NCI-H345 (cell line): Measurements from ENCODE around the gene CCS.
"Not testable (repeated sequence)": the region's sequence is repeated elsewhere in the genome, so short reads cannot be mapped to it uniquely, and the experiment has no call there.

ENCODE experiments used
- DNase-seq: peaks from one replicate; lab custom pipeline; 2025; lab: John Stamatoyannopoulos, UW

Gene CCS

DNA sequence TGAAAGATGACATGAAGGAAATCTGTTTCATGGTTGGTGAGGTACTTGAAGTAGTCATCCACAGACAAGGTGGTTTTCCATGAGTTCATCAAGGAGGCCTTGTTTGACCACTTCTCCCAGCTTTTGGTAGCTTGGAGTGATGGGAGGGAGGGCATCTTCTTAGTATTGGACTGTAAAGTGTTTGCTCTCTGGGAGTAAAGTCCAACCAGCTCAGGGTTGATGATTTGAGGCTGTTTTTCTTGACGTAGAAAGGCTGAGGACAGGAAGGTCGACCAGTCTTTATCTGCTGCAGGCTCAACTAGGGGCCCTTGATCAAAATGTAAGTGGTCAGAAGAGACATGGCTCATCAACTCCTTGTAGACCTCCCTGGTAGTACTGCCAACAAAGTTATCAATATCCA, 1.8 kb upstream of the CCS start:
- DNase-seq = no peak

DNA sequence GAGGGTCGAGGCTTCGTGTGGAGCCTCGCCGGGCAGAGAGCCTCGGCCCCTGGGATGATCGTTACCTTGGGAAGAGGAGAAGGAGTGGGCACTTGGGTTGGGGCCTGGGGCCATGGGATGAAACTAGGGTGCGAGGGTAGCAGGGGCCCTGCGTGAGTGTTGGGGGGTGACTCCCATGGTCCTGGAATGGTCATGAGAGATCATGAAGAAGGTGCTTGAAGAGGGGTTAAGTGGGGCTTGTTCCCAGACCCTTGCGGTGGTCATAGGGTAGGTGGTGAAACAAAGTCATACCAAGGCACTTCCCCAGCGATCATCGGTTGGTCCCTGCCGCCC, 284 bp downstream of the CCS start:
- DNase-seq = no peak

DNA sequence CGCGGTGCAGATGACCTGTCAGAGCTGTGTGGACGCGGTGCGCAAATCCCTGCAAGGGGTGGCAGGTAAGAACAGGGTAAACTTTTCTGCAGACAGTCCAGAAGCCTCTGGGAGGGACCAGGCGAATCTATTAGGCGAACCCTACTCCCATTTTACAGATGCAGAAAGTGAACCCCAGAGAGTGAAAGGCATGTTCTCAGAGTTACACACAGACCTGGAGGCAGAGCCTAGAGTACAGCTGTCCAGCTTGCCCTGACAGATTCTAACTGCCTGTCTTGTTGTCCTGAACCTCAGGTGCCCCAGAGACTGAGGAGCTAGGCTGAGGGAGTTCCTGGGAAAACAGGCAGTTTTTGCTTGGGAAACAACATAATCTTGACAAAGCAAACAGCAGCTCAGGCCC, 665 bp downstream of the CCS start:
- no peak for DNase-seq

DNA sequence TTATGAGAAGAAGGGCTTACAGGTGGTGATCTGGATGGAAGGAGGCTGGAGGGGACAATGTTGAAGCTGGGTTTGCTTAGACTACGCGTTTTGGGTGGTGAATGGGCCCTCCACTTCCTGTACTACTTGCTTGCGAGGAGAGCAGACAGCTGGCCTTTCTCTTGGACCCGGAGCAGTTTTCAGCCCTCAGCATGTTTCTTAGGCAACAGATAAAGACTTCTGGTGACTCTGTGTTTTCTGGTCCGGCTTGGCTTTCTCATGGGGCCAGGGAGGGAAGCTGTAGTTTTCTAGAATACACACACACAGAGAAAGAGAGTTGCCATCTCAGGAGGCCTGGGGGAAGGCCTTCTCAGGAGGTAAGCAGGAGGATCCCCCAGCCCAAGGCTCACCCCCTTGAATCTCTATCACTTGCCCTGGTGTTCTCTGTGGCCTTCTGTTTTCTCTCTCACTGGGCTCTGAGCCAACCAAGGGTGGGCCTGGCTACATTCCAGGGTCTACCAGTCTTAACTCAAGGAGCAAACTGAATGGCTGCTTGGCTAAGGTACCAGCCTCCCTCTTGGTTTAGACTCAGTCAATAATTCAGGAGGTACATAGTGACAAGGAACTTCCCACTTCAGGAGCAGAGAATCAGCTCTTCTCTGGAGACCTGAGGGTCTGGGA, 2.4 kb downstream of the CCS start:
- DNase-seq = no peak

DNA sequence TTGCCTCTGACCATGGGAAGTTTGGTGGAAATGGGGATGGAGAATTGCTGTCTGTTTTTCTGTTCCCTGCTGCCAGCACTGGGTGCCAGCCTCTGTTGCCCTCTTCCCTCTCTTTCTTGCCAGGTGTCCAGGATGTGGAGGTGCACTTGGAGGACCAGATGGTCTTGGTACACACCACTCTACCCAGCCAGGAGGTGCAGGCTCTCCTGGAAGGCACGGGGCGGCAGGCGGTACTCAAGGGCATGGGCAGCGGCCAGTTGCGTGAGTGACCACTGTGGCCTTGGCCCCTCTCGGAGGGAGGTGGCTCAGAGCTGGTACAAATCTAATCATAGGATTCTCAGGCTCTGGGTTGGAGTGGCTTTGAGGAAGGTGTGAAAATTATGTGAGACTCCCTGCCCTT, 6.0 kb downstream of the CCS start:
- DNase-seq = no peak

DNA sequence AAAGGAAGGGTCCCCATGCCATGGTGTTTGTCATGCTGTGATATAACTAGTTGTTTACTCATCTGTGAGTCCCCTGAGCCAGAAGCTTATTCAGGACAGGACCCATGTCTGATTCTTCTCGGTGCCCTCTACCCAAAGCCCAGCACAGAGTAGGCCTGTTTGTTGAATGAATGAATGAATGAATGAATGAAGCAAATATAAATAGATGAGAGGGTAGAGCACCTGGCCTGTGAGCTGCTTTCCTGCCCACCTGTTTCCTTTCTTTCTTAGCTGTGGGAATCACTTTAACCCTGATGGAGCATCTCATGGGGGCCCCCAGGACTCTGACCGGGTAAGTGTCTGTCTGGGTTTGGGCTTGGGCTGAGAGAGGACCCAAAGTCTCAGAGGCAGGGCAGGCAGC, 7.2 kb downstream of the CCS start:
- no peak for DNase-seq

DNA sequence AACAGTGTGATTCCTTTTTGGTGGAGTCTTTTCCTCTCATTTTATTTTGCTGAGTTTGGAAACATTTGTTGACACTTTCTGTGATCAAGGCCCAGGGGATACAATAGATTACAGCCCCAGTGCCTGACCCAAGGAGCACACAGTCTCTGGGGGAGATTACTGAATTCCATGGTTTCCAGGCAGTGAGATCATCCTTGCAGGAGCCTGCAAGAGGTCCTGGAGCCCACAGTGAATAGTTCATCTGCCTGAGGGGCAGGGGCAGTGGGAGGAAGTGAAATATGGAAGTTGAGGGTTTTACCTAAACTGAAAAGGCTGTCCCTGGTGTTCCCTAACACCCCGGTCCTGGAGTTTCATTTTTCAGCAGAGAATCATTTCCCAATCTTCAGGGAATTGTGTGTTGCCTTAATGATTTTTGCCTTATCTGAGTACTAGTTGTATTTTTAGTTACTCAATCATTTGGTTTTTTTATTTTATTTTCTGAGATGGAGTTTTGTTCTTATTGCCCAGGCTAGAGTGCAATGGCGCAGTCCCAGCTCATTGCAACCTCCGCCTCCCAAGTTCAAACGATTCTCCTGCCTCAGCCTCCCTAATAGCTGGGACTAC, 7.7 kb downstream of the CCS start:
- DNase-seq = no peak

DNA sequence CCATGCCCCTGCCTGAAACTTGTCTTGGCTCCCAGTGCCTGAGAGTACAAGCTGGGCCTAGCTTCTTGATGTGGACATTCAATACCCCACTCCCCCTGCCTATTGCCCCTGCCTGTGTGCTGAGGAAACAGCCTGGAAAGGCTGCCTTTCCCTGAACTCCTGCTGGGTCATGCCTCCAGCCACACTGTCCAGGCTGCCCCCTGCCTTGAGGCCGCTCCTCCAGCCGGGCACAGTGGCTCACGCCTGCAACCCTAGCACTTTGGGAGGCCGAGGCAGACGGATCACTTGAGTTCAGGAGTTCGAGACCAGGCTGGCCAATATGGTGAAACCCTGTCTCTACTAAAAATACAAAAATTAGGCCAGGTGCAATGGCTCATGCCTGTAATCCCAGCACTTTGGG, 10.1 kb downstream of the CCS start:
- DNase-seq = no peak

DNA sequence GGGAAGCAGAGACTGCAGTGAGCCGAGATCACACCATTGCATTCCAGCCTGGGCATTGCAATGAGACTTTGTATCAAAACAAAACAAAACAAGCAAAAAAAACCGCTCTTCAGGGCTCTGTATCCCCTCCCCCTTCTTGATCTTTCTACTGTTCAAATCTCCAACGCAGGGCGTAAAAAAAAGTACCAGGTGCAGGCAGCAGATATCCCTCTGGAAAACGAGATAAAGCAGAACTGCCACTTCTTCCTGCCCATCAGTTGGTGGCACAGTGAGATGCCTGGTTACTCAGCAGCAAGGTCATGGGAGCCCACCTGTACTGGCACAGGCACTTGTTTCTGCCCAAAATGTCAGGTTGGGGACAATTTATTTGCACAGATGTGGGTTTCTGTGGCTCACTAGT, 11.2 kb downstream of the CCS start:
- DNase-seq = no peak

DNA sequence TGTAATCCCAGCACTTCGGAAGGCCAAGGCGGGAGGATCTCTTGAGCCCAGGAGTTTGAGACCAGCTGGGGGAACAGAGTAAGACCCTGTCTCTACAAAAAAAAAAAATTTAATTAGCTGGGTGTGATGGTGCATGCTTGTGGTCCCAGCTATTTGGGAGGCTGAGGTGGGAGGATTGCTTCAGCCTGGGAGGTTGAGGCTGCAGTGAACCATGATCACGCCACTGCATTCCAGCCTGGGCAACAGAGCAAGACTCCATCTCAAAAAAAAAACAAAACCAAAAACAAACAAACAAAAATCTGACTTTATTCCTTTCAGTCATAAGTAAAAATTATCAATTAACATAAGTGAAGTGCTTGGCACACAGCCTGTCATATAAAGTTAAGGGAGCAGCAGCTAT, 13.6 kb downstream of the CCS start:
- DNase-seq = not testable (repeated sequence)

DNA sequence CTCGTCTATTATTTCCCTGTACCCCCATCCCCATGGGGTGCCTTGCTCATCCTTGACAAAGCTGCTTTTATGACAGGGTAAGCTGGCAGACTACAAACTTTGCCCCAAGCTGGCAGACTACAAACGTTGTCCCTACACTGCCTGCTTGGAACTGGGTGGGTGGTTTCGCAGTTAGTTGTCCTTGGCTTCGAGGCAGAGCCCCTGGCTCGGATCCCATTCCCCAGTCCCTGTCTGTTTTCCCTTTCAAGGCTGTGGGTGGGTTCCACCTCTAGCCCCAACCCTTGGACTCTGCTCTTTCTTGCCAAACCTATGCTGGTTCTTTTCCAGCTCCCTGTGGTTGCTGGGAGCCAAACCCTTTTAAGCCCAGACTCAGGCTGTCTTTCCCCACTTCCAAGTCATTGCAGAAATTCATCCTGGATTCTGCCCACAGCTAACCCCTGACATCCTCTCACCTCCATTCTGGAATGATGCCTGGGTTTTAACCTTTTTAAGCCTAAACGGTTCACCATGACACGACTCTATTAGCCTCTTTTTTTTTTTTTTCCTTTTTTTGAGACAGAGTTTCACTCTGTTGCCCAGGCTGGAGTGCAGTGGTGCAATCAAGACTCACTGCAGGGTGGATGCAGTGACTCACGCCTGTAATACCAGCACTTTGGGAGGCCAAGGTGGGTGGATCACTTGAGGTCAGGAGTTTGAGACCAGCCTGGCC, 14.3 kb downstream of the CCS start:
- DNase-seq = no peak

DNA sequence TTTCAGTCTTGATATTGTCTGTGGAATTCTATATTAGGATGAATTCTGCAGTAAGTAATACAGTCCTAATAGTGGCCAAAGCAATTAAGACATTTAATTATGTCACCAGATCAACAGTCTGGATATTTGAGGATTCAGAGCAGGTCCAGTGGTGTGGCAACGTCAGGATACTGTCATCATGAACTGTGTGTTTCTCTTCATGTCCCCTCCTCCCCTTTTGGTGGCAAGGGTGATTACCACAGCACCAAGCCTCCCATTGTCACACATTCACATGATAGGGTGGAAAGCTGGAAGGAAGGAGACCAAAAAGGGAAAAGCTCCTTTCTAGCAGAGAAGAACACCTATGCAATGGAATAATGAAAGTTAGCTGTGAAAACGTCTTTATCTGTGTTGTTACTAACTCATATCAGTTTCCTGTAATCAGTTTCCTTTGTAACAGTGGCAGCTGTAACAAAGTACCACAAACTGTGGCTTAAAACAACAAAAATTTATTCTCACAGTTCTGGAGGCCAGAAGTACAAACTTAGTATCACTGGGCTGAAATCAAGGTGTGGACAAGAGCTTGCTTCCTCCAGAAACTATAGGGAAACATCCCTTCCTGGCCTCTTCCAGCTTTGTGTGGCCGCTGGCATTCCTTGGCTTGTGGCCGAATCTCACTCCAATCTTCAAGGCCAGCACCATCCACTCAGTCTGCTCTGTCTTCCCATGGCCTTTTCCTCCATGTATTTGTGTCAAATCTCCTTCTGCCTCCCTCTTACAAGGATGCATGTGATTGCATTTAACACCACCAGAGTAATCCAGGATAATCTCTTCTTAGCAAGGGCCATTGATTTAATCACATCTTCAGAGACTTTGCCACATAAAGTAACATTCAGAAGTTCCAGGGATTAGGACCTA, 17.0 kb downstream of the CCS start:
- DNase-seq = no peak

DNA sequence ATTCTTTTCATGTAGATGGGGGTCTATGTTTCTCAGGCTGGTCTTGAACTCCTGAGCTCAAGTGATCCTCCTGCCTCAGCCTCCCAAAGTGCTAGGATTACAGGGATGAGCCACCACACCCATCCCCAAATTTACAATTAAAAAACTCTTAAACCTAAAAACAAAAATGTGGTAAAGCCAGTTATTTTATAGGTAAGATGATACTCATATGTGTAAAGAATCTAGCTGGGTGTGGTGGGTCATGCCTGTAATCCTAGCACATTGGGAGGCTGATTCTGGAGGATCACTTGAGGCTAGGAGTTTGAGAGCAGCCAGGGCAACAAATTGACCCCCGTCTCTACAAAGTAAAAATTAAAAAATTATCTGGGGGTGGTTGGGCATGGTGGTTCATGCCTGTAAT, 19.5 kb downstream of the CCS start:
- no peak for DNase-seq

DNA sequence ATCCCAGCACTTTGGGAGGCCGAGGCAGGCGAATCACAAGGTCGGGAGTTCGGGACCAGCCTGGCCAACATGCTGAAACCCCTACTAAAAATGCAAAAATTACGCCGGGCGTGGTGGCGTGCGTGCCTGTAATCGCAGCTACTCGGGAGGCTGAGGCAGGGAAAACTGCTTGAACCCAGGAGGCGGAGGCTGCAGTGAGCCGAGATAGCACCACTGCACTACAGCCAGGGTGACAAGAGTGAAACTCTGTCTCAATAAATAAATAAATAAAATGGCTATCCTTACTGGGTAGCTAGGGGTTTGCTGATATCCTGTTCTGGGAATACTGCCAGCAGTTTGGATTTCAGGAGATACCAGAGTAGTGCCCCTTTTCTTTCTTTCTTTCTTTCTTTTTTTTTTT, 21.1 kb downstream of the CCS start:
- DNase-seq = no peak

DNA sequence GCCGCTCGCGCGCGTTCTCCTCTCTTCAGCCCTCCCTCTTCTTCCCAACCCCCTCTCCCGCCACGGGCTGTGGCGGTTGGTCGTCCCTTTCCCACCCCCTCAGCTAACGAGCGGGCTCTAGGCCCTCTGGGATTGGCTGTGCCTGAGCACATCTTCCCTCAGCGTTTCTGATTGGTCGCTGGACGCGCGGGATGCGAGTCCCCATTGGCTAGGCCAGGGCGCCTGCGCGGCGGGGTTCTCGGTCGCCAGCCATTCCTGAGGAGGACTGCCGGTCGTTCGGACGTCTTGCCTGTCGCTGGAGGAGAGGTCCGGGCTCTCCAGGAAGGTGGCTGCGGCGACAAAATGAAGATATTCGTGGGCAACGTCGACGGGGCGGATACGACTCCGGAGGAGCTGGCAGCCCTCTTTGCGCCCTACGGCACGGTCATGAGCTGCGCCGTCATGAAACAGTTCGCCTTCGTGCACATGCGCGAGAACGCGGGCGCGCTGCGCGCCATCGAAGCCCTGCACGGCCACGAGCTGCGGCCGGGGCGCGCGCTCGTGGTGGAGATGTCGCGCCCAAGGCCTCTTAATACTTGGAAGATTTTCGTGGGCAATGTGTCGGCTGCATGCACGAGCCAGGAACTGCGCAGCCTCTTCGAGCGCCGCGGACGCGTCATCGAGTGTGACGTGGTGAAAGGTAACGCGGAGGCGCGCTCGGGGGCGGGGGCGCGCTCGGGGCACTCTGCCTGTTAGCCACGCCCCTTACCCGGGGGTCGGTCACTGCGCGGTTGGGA, 23.6 kb downstream of the CCS start, which contains the start of gene RBM14:
TSS of gene RBM14 (plus strand) at position 252 of the 776 bp plus-strand sequence. CDS start at position 343, 91 bp downstream.
- DNase-seq = peak; percentile 99

DNA sequence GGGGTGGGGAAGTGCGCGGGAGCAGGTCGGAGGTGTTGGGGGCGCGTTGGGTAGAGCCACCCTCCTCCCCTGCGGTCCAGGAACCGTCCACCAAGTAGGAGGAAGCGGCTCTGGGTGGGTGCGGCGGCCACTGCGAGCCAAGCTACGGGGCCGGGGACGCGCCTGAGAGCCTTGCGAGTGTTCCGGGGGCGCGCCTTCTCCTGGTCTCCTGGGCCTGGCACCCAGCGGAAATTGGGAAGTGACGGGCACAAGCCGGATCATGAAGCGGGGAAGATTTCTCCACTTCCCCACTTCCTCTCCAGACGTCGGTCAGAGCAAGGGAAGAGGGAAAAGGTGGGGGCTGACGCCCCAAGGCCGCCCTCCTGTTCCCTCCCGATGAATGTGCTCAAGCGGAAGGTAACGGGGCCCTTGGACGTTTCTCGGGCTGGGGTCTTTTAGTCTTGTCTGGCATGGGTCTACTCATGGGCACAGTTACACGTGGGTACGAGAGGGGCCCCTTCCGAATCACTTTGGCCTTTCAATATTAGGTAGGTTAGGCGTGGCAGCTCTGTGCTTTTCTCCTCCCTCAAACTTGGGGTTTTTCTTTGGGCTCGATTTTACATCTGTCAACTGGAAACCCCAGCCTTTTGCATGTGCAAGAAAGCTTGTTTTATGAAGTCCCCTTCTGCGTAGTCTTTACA, 24.3 kb downstream of the CCS start:
- DNase-seq = peak; percentile 52

DNA sequence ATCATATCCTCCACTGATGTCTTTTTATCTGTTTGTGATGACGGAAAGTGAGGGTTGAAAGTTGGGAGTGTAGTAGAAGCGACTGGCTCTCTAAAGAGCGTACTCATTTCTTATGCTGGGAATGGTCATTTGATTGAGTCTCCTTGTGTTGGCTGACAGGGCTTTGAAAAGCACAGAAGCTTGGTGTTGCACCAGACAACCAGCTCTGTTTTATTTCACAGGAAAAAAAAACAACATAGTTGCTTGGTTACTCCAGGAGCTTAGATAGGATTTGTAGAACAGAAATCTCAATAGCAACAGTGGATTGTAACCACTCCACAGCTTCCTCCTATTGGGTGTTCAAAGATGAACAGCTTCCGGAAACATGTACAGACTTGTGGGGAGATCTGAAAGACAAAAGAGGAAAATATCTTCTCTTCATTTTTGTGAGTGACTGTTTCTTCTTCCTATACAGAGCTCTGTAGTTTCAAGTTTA, 26.1 kb downstream of the CCS start:
- no peak for DNase-seq

DNA sequence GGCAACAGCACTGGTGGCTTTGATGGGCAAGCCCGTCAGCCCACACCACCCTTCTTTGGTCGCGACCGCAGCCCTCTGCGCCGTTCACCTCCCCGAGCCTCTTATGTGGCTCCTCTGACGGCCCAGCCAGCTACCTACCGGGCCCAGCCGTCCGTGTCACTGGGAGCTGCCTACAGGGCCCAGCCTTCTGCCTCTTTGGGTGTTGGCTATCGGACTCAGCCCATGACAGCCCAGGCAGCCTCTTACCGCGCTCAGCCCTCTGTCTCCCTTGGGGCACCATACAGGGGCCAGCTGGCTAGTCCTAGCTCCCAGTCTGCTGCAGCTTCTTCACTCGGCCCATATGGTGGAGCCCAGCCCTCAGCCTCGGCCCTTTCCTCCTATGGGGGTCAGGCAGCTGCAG, 31.5 kb downstream of the CCS start:
- no peak for DNase-seq

DNA sequence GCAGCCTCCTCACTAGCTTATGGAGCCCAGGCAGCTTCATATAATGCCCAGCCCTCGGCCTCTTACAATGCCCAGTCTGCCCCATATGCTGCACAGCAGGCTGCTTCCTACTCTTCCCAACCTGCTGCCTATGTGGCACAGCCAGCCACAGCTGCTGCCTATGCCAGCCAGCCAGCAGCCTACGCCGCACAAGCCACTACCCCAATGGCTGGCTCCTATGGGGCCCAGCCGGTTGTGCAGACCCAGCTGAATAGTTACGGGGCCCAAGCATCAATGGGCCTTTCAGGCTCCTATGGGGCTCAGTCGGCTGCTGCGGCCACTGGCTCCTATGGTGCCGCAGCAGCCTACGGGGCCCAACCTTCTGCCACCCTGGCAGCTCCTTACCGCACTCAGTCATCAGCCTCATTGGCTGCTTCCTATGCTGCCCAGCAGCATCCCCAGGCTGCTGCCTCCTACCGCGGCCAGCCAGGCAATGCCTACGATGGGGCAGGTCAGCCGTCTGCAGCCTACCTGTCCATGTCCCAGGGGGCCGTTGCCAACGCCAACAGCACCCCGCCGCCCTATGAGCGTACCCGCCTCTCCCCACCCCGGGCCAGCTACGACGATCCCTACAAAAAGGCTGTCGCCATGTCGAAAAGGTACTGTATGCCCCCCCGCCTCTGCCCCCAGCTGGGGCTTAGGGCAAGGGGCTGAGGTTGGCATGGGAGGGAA, 32.2 kb downstream of the CCS start:
- no peak for DNase-seq

DNA sequence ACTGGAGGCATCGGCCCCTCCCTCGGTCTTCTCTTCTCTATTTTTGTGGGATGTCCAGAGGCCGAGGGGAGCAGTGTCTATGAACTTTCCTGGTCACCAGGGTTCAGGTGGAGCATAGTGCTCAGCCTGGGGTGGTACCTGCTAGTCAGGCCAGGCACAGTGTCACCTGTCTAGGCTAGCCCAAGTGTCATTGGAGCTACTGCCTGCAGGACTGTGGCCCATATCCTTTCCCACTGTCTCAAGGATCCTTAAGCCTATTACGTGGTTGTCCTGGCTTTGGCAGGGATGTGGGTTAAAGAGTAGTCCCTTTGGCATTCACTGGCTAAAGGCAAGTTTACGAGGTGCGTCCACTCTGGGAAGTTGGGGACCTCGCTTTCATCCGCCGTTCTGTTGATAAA, 32.8 kb downstream of the CCS start:
- DNase-seq = no peak
